Stimulated activated CD4-positive, alpha-beta T cell treated with anti-CD3 and anti-CD28 coated beads, TNF-alpha, amount 100 ng/mL, for 4 hours (primary cell): ENCODE measurements around the gene PIF1.
"Not testable (repeated sequence)": the region's sequence is repeated elsewhere in the genome, so short reads cannot be mapped to it uniquely, and the experiment has no call there.

Experiments
- DNase-seq, 3 experiments: peaks; one replicate each; pipeline ENCODE4 v3.0.0-alpha.2; 2020; ENCODE audit warnings: low read depth in 3 of 3

The PIF1 gene

GRCh38 chr15:64809649-64810496, 15.6 kb downstream of the PIF1 start:
- DNase-seq: peak; percentile 41 to 46 (median 43)

GRCh38 chr15:64808785-64809453, 16.5 kb downstream of the PIF1 start:
- DNase-seq: no peak

GRCh38 chr15:64807751-64808222, 17.7 kb downstream of the PIF1 start:
- DNase-seq: no peak

- DNase-seq: no peak
Measured at GRCh38 chr15:64807051-64807749, 18.2 kb downstream of the PIF1 start.

- no peak for DNase-seq
Measured at GRCh38 chr15:64806509-64806908, 18.9 kb downstream of the PIF1 start.

GRCh38 chr15:64804619-64805018, 20.8 kb downstream of the PIF1 start:
- DNase-seq: no peak

GRCh38 chr15:64803526-64803925, 21.9 kb downstream of the PIF1 start:
- no peak for DNase-seq

- DNase-seq: no peak
Measured at GRCh38 chr15:64800476-64800875, 25.0 kb downstream of the PIF1 start.

GRCh38 chr15:64798905-64799304, 26.5 kb downstream of the PIF1 start:
- DNase-seq: not testable (repeated sequence)

GRCh38 chr15:64795921-64796320, 29.5 kb downstream of the PIF1 start:
- not testable (repeated sequence) for DNase-seq

- not testable (repeated sequence) for DNase-seq
Measured at GRCh38 chr15:64795299-64795698, 30.1 kb downstream of the PIF1 start.

- DNase-seq: no peak
Measured at GRCh38 chr15:64792282-64792681, 33.2 kb downstream of the PIF1 start.

GRCh38 chr15:64791401-64791800, 34.0 kb downstream of the PIF1 start:
- no peak for DNase-seq

- no peak for DNase-seq
Measured at GRCh38 chr15:64783796-64784195, 41.7 kb downstream of the PIF1 start.

- DNase-seq: no peak
Measured at GRCh38 chr15:64782751-64783150, 42.7 kb downstream of the PIF1 start.

GRCh38 chr15:64781299-64781698, 44.1 kb downstream of the PIF1 start:
- DNase-seq: no peak

GRCh38 chr15:64780600-64781156, 44.8 kb downstream of the PIF1 start:
- DNase-seq: no peak

GRCh38 chr15:64779630-64780029, 45.8 kb downstream of the PIF1 start:
- DNase-seq: no peak

- DNase-seq: no peak
Measured at GRCh38 chr15:64779024-64779423, 46.4 kb downstream of the PIF1 start.

- no peak for DNase-seq
Measured at GRCh38 chr15:64776402-64776786, 49.1 kb downstream of the PIF1 start.

- no peak for DNase-seq
Measured at GRCh38 chr15:64775551-64776401, 49.7 kb downstream of the PIF1 start, which contains the start of gene RBPMS2. Gene RBPMS2 (minus strand): TSS chr15:64775589. CDS start chr15:64775319, 270 bp downstream.
